Globus pallidus (tissue), 1 donor: ENCODE measurements around the gene CFDP1.
"Not testable (repeated sequence)": the region's sequence is repeated elsewhere in the genome, so short reads cannot be mapped to it uniquely, and the experiment has no call there.

Experiments used
- DNase-seq: peaks from one replicate; pipeline ENCODE4 v3.0.0-alpha.2; 2015; ENCODE audit warnings: low spot score

CFDP1 gene

DNA sequence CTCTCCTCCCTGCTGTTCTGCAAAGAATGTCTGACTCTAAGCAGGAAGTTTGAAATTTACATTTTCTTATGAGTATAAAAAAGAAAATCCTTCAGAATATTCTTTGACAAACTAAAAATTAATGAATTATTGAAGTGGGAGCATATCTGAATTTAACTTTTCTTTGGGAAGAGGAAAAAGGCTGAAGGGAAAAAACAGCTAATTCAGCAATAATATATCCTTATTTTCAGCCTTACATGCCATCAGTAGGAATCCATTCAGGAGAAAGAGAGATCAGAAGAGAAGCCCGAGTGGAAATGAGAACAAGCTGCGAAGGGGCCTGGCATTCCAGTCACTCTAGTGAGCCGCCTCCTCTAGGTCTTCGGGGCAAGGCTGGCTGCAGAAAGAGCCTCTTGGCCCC is 140.1 kb downstream of the CFDP1 start:
- no peak for DNase-seq

DNA sequence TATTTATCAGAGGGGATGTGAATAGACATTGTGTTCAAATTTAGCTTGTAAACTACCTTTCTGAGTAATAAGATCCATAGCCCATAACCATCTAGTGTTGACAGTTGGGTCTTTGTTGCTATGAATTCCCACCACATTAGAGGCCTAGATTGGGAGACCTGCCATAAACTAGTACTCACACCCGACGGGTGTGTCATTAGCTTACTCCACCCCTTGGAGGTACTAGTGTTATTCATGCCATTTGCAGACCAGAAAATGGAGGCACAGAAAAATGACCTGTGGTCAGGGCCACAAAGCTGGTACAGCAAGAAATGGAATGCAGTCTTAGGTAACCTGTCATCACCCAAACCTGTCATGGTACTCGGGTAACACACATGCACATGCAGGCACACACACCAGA is 140.6 kb downstream of the CFDP1 start:
- no peak for DNase-seq

GRCh38 chr16:75289189-75289588 is 144.1 kb downstream of the CFDP1 start:
- DNase-seq = no peak

DNA sequence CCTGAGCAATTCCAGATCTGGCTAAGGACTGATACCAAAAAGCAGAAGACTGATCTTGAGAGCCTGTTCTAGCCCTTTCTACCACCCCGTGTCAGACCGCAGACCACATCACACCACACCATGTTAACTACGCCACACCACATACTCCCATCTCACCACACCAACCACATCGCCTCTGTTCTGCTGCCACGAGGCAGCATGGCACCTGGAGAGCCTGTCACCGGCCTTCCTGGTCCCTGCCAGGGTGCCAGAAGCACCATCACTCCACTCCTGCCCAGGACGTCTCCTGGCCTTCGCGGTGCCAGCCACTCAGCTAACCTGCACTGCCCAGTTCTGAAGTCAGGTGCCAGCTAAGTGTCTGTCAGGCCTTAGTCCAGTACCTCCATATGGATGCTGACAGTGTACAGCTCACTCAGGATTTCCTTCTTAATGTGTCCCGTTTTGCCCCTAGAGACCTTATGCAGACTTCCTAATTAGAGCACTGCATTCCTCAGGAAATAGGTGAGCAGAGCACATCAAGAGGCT is 144.6 kb downstream of the CFDP1 start:
- DNase-seq = no peak

GRCh38 chr16:75288181-75288580 is 145.1 kb downstream of the CFDP1 start:
- no peak for DNase-seq

DNA sequence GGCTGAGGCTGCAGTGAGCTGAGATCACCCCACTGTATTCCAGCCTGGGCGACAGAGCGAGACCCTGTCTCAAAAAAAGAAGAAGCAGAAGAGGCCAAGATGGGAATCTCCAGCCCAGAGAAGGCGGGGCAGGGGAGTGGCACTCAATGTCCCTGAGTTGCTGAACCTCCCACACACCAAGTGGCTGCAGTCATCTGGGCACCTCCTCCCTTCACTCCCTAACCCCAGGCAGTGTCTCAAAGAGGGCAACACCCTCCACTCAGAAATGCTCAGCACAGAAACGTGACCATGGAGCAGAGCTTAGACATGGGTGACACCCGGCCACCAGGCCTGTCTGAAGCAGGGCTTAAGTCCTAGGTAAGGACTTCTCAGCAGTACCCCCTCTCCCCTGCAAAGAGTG is 145.6 kb downstream of the CFDP1 start:
- no peak for DNase-seq

- no peak for DNase-seq
These were observed 146.9 kb downstream of the CFDP1 start for GRCh38 chr16:75286389-75286788.

DNA sequence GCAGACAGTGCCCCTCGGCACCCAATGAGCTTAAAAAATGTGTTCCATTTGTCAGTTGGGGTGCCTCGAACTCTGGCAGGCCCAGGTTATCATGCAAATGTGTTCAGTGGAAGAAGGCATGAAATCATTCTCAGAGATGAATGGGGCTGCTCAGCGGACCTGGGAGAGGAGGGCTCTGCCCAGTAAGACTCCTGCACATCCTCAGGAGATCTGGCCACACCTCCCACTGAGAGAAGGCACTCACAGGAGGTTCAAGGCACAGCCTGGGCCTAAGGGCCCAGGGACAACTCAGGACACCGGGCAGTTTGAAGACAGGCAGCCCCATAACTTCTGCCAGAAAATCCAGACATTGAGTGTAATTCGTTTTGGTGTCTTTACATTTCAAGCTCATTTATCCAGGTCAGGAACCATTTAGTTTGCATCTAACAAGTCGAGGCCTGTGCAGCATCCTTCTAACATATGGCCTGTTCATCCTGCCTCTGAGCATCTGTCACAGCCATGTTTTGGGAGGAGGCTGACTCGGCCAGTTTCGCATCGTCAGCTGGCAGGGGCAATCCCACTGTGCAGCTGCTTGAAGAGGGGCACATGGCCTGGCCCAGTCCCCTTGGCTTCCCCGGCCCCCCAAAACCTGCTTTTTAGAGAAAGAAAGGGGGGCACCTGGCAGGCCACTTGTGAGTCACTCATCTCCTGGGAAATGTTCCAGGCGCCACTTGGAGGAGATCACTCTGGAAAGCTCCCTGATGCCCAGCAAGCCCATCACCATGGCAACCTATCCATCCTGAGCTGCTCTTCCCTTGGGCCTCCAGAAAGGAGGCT is 150.6 kb downstream of the CFDP1 start:
- DNase-seq = no peak

GRCh38 chr16:75281826-75282225 is 151.5 kb downstream of the CFDP1 start:
- DNase-seq = no peak

GRCh38 chr16:75281009-75281408 is 152.3 kb downstream of the CFDP1 start:
- DNase-seq = not testable (repeated sequence)

DNA sequence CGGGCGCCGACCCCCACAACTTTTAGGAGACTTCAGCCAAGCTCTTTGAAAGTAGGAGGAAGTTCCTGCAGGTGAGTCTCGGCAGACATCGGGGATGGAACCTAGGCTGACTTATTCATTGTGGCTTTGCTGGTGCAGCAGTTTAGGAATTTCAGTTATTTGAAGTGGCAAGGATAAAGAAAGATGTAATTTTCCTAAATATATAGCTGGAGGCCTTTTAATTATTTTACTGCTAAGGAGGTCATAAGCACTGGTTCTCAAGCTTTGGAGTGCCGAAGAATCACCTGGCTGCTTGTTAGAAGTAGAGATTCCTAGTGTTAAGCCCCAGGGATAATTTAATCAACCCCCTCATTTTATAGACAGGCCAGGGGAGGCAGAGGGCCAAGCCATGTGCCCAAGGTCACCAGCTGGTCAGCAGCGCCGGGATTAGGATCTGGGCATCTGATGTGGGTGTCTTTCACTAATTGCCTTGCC is 152.9 kb downstream of the CFDP1 start:
- no peak for DNase-seq

GRCh38 chr16:75279305-75279704 is 154.0 kb downstream of the CFDP1 start:
- no peak for DNase-seq

GRCh38 chr16:75273054-75273925 is 160.0 kb downstream of the CFDP1 start:
- no peak for DNase-seq

GRCh38 chr16:75272629-75273028 is 160.7 kb downstream of the CFDP1 start:
- DNase-seq = not testable (repeated sequence)

DNA sequence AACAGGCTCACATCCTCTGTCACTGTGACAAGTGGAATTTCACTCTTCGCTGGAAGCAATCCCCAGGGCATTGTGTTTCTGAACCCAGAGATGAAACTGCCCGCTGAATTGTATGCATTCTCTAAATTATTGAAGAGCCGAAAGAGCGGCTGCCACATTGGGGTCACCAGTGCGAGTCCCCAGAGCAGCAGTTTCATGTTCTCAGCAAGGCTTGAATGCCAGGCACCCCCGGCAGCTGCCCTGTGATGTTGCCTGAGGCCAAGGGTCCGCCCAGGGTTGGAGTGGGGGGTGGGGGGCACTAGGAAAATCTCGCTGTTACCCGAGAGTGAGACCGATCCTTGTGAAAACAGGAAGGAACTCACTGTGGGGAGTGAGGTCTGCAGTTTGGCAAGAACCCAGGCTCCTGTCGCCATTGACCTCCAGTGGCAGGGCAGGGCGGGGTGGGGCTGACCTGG is 161.2 kb downstream of the CFDP1 start:
- DNase-seq = no peak

- no peak for DNase-seq
These were observed 161.7 kb downstream of the CFDP1 start for GRCh38 chr16:75271441-75272096.

DNA sequence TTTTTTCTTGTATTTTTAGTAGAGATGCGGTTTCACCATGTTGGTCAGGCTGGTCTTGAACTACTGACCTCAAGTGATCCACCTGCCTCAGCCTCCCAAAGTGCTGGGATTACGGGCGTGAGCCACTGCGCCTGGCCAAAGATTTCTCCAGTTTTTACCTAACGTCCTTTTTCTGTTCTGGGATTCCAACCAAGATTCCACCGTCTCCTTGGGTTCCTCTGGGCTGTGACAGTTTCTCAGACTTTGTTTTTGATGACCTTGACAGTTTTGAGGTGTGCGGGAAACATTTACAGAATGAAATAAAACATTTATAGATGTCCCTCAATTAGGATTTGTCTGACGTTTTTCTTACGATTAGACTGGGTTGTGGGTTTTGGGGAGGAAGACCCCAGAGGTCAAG is 163.9 kb downstream of the CFDP1 start:
- DNase-seq = not testable (repeated sequence)

DNA sequence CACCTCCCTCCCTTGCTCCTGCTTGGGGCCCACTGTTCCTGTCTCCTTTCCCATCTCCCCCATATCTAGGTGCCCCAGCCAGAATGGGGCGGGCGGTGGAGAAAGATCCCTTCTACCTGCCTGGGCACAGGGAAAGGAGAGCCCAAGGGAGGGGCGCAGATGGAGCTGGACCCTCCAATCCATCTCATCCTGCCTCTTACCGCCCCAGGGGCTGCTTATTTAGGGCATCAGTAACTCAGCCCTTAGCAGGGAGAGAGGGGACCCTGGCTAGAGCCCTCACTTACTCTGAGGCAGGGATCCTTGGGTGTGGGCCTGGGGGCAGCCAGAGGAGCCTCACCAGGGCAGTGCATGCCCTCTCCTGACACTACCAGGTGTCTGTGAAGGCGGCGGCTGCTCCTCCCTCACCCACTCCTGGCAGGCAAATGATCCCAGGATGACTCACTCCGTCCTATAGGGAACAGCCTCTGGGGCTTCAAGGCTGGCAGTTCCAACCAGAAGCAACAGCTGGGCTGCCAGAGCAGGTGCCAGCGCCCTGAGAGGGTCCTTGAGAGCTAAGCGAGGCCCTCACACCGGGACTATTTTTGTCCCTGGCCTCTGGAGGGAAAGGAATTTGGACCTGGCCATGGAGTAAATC is 165.6 kb downstream of the CFDP1 start:
- DNase-seq = no peak

DNA sequence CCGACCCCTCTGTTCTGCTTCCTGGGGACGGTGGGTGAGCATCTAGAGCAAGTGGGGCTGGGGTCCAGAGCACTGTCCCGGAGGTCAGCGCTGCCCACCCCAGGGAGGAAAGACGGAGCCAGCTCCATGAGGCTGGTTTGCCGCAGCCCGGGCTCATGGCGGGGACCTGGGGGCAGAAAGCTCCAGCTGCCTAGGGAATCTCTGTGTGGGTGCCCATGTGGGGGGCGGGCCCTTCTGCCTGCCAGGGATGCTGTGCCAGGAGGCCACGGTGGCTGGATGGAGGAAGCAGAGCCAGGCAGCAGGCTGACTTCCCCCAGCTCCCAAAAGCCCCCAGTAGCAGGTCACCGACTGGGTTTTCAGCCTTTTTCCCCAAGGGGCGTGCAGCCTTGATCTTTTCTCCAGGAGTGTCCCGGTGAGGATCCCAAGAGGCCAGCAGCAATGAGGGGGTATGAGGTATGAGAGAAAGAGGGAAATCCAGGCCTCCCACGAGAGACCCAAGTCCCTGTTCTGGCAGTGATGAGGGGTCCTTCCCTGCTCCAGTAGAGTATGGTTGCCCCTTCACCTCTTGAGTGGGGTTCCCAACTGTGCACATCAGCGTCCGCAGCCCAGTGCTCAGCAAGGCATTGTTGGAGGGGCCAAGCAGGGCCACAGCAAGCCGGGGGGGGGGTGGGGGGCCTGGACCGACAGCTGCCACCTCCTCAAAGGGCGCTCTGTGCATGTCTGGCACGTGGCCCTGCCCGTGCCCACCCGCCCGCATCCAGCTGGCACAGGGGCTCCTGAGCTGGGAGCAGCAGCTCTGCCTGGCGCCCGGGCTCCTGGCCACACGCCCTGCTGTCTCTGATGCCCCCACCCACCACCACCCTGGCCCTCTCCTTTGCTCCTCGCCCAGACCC is 166.3 kb downstream of the CFDP1 start:
- DNase-seq = peak; percentile 86

DNA sequence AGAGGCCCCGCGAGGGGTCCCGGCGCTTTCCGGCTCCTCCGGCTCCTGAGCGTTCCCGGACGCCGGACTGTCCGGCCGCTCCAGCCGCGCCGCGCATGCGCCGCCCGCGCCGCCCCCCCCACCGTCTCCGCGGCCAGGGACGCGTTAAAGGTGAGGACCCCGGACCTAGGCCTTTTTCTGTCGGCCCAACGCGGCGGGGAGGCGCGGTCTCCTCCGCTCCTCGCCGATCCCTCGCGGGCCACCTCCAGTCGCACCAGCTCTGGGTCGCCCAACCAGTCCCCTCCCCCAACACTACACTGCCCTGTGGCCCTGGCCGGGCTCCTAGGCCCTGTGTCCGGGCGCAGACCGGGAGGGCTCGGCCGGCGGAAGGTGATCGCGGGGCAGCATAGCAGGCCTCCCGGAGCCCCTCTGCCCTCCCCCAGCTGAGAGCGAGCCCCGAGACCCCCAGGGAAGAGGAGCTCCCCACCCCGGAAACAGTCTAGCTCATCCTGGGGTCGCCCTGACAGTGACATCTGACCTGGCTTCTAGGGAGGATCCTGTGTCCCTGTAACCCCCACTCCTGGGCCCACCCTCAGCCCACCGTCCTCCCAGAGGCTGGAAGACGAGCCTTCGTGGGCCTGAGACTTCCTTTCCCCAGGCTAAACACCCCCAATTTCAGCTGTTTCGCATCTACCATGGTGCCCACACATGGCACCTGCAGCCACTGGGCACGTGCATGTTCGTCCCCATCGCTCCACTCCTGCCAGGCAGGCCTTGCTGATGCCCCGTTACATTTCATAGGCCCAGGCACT is 167.2 kb downstream of the CFDP1 start:
- no peak for DNase-seq
